GM21528 (cell line): ENCODE results near the gene THADA.

Source experiments
- ATAC-seq: cut with Tn5 transposase; IDR thresholded peaks from one replicate; pipeline ENCODE4 v1.9.1; 2021; ENCODE audit warnings: mild to moderate bottlenecking, moderate library complexity; ENCODE audit not compliant: unreplicated experiment, low FRiP score

Gene THADA

GRCh38 chr2:43368483-43369385 is 227.1 kb downstream of the THADA start:
- ATAC-seq: no peak

- ATAC-seq: no peak
Measured at GRCh38 chr2:43367012-43367782, 228.6 kb downstream of the THADA start.

- no peak for ATAC-seq
Measured at GRCh38 chr2:43363120-43363519, 232.7 kb downstream of the THADA start.

GRCh38 chr2:43361286-43361685 is 234.6 kb downstream of the THADA start:
- no peak for ATAC-seq

- ATAC-seq: no peak
Measured at GRCh38 chr2:43360137-43360536, 235.7 kb downstream of the THADA start.

- ATAC-seq: no peak
Measured at GRCh38 chr2:43358410-43359201, 237.2 kb downstream of the THADA start.

GRCh38 chr2:43356774-43357173 is 239.1 kb downstream of the THADA start:
- ATAC-seq: no peak

GRCh38 chr2:43355399-43355798 is 240.4 kb downstream of the THADA start:
- no peak for ATAC-seq

GRCh38 chr2:43349904-43350303 is 245.9 kb downstream of the THADA start:
- ATAC-seq: no peak

- no peak for ATAC-seq
Measured at GRCh38 chr2:43348908-43349661, 246.8 kb downstream of the THADA start.

- ATAC-seq: no peak
Measured at GRCh38 chr2:43347746-43348145, 248.1 kb downstream of the THADA start.

- ATAC-seq: no peak
Measured at GRCh38 chr2:43346602-43347567, 249.0 kb downstream of the THADA start.

- no peak for ATAC-seq
Measured at GRCh38 chr2:43345872-43346271, 250.0 kb downstream of the THADA start.

GRCh38 chr2:43345391-43345813 is 250.4 kb downstream of the THADA start:
- ATAC-seq: no peak

GRCh38 chr2:43344868-43345373 is 250.9 kb downstream of the THADA start:
- ATAC-seq: no peak

GRCh38 chr2:43343573-43344304 is 252.1 kb downstream of the THADA start:
- no peak for ATAC-seq

GRCh38 chr2:43341959-43342757 is 253.7 kb downstream of the THADA start:
- ATAC-seq: no peak
